Activated CD8-positive, alpha-beta memory T cell treated with anti-CD3 and anti-CD28 coated beads, Interleukin-2, amount 10 ng/mL, durations not matched to agents 7 days and 5 days (primary cell): Measurements from ENCODE around the gene CEBPG. TPM values are rescaled to one million over a fixed set of nuclear protein-coding genes. Genes with fewer than 3 reads are reported as not detected.

Experiments used
- ATAC-seq: fragments of 150-1000 bp; cut with Tn5 transposase; one replicate; pipeline ENCODE4 v1.10.0; 2021; ENCODE audit warnings: moderate library complexity
- CTCF ChIA-PET: fragments of 350-600 bp; sonication (Branson Sonifier 250); formaldehyde crosslinking; loops from one replicate; lab custom pipeline; 2021; ENCODE audit warnings: antibody characterized with exemption; lab: Charles Lee
- DNase-seq: peaks from one replicate; pipeline ENCODE4 v3.0.0-alpha.2; 2020
- H3K27ac Mint-ChIP-seq: one replicate; pipeline ENCODE4 v1.8.0; 2021; ENCODE audit warnings: mild to moderate bottlenecking, mixed read lengths
- H3K27me3 Mint-ChIP-seq: one replicate; pipeline ENCODE4 v1.8.0; 2021; ENCODE audit warnings: mixed read lengths
- H3K36me3 Mint-ChIP-seq: one replicate; pipeline ENCODE4 v1.8.0; 2021; ENCODE audit warnings: mild to moderate bottlenecking, mixed read lengths
- H3K4me1 Mint-ChIP-seq: one replicate; pipeline ENCODE4 v1.8.0; 2021; ENCODE audit warnings: mixed read lengths
- H3K4me3 Mint-ChIP-seq: one replicate; pipeline ENCODE4 v1.8.0; 2021; ENCODE audit warnings: mild to moderate bottlenecking, moderate library complexity, mixed read lengths
- H3K9me3 Mint-ChIP-seq: one replicate; pipeline ENCODE4 v1.8.0; 2022; ENCODE audit warnings: low read depth, mixed read lengths
- total RNA-seq, 2 experiments: library from RNA; stranded (reverse); gene quantifications; one replicate each; pipeline ENCODE4 v1.2.3, GENCODE V29; 2021

The CEBPG gene
- total RNA-seq, 2 experiments from 2014 or later, result 22.2 to 27.1 TPM

DNA sequence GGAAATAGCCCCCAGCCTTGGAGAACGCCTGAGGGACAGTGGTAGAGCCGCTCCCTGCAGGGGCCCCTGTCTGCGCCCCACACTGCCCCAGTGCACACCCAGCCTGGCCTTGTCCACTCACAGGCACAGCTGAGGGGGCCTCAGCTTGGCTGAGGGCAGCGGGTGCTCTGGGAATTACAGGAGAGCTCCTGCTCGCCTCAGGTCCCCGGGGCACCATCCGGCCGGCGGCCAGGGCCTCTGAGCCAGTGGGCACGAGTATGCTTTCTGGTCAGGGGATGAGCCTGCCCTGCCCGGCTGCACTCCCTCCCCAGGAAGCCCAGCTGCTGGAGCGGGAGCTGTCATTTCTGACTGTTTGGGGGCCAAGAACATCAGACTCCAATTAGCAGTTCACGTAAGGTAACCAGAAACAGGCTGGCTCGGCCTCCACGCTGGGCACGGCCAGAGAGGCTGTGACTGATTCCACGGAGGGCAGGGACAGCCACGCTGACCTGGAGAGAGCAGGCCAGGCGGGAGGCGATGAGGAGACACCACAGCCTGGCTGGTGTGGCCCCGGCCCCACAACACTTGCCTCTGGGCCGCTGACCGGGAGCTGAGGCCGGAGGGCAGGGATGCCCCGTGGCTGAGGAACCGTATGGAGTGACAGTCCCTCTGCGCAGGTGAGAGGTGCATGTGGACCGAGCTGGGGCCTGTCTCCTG, 15.4 kb downstream of the CEBPG start:
- Mint-ChIP-seq H3K4me1 (no peaks in the 10 kb centered on the region), H3K36me3 (peaks cover under 1% of the 10 kb centered on the region), H3K4me3 (no peak overlapping the region), H3K27ac (no peak overlapping the region), H3K27me3 (no peaks in the 10 kb centered on the region), H3K9me3 (no peaks in the 10 kb centered on the region)
- DNase-seq, result no peak
- CTCF ChIA-PET, result interaction anchor here (1.2 kb wide), 1 partner anchor 18 kb away, joined by 3 read pairs; no protein-coding TSS in a partner anchor
- no peak for ATAC-seq

GRCh38 chr19:33389421-33390100, 16.1 kb downstream of the CEBPG start:
- no peak overlapping the region for H3K27ac Mint-ChIP-seq
- ATAC-seq (no peak), DNase-seq (no peak)
- no peaks in the 10 kb centered on the region for H3K9me3 Mint-ChIP-seq
- no peaks in the 10 kb centered on the region for H3K4me1 Mint-ChIP-seq
- CTCF ChIA-PET, result no interaction called here
- H3K27me3 Mint-ChIP-seq, result no peaks in the 10 kb centered on the region
- no peak overlapping the region for H3K4me3 Mint-ChIP-seq
- H3K36me3 Mint-ChIP-seq, result no peaks in the 10 kb centered on the region

DNA sequence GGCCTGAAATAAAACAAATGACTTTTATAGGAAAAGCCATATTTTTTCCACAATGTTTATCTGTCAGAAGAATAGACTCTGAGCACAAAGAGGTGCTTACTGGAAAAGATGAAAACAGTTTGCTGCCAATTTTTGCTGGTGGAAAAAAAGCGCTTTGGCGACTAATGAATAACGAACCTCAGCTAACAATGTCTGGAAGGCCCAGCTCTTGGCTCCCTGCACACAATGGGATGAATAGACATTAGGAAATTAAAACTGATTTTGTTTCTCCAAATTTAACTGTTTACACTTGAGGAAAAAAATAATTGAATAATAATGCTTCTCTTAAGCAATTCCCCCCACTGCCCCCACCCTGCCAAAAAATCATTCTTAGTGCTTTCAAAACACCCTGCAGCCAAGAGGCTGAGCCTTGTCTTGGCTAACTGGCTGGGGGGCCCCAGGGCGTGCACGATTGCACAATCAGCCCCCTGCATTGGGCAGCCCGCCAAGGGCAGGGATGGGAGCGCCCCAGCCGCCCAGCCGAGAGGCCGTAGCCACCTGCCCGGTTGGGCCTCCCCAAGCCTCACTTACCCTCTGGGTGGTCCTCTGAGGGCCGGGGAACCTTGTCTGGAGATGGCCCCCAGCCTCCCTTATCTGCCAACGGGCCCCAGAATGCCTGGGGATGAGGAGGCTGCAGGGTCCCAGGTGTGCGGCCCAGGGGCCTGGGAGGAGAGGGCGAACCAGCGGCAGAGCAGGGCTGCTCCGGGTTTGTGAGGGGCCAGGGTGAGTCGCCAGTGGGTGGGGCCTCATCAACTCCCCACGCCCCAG, 16.8 kb downstream of the CEBPG start:
- Mint-ChIP-seq H3K9me3 (no peaks in the 10 kb centered on the region), H3K27ac (no peak overlapping the region), H3K27me3 (no peaks in the 10 kb centered on the region), H3K4me3 (no peak overlapping the region), H3K36me3 (no peaks in the 10 kb centered on the region), H3K4me1 (no peaks in the 10 kb centered on the region)
- CTCF ChIA-PET, result no interaction called here
- DNase-seq (no peak), ATAC-seq (no peak)

DNA sequence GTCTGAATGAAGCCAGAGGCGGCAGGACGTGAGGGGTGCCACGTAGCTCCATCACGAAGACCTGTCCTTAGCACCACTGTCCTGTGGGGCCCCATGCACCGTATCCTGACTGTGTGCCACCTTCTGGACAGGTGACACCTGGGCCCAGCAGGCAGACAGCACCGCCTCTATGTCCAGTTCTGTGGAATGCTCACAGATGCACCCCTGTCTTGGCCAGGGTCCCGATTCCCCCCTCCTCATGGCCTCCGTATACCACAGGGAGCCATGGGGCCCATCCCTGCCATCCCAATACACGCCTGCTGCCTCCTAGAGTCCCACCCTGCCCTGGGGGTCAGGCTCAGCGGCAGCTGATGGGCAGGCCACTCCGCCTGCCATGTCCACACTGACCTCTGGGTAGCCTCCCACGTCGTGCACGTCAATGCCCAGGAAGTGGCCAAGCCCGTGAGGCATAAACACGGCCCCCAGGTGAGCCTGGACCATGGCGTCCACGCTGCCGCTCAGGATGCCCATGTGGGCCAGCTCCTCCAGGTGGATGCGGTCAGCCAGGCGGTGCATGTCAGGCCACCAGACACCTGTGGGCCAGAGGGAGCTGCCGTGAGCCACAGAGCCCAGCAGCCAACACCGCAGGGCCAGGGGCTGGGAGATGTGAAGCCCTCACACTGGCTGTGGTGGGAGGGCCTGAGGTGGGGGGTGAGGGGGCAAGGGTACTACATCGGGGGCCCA, 17.6 kb downstream of the CEBPG start:
- Mint-ChIP-seq H3K27ac (no peak overlapping the region), H3K4me1 (no peaks in the 10 kb centered on the region), H3K36me3 (no peaks in the 10 kb centered on the region), H3K4me3 (no peak overlapping the region), H3K27me3 (no peaks in the 10 kb centered on the region), H3K9me3 (no peaks in the 10 kb centered on the region)
- ATAC-seq, result no peak
- CTCF ChIA-PET, result no interaction called here
- DNase-seq, result no peak

DNA sequence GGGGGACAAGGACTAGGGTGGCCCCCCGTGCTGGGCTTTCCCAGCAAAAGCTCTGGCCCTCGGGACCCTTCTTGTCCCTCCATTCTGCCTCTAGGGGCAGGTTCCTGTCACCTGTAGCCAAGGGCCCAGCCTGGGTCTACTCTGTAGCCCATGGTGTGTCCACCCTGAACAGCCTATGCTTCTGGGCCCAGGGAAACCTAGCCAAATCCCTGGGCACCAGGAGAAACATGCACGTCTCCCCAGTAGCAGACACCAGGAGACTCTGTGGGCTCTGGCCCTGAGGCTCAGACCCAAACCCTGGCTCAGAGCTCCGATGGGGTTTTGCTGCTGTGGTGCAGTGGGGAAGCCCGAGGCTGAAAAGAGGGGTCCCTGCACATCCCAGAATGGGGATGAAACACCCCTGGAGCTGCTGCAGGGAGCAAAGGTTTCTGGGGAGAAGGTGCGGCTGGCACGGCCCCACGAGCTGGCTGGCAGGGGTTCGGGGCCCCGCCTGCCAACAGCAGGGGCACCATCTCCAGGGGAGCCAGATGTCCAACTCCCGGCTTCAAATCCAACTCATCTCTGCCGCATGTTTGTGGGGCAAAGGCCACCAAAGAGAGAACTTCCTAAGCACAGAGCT, 18.2 kb downstream of the CEBPG start:
- CTCF ChIA-PET, result interaction anchor here (1.1 to 1.4 kb wide), 2 partner anchors 15 to 156 kb away, joined by 3 read pairs; no protein-coding TSS in a partner anchor
- Mint-ChIP-seq H3K4me1 (no peaks in the 10 kb centered on the region), H3K4me3 (no peak overlapping the region), H3K9me3 (no peaks in the 10 kb centered on the region), H3K27ac (no peak overlapping the region), H3K36me3 (no peaks in the 10 kb centered on the region), H3K27me3 (no peaks in the 10 kb centered on the region)
- no peak for DNase-seq
- ATAC-seq, result no peak

- CTCF ChIA-PET, result interaction anchor here (1.1 to 1.4 kb wide), 2 partner anchors 14 to 156 kb away, joined by 3 read pairs; no protein-coding TSS in a partner anchor
- no peaks in the 10 kb centered on the region for H3K27me3 Mint-ChIP-seq
- H3K27ac Mint-ChIP-seq, result no peak overlapping the region
- ATAC-seq, result no peak
- no peaks in the 10 kb centered on the region for H3K4me1 Mint-ChIP-seq
- DNase-seq, result no peak
- H3K36me3 Mint-ChIP-seq, result no peaks in the 10 kb centered on the region
- no peaks in the 10 kb centered on the region for H3K9me3 Mint-ChIP-seq
- no peak overlapping the region for H3K4me3 Mint-ChIP-seq
These were observed 19.1 kb downstream of the CEBPG start for GRCh38 chr19:33392341-33393285.

DNA sequence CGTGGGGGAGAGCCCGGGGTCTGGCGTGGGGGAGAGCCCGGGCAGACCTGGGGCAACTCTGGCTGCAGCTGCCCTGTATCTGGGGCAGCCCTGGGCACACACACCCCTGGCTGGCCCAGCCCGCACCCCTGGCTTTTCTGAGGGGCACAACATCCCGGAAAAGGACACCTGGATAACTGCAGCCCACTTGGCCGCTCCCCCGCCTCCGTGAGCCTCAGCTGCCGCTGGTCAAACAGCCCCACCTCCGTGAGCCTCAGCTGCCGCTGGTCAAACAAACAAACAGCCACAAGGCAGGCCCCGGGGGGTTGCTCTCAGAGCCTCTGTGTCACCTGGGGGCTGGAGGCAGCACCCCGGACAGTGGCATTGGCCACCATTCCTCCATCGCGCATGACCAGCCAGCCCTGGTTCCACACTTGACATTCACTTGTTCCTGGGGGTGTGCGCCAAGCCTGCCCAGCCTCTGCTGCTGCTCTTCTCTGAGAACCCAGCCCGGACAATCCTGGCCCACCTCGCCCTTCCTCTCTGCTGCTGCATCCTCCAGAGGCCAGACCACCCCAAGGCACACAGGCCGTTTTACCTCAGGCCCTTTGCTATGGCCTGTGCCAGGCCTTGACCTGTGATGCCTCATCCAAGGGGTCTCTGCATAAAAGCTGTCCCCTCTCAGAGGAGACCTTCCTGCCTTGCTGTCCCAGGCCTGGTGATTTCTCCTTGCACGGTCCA, 19.9 kb downstream of the CEBPG start:
- ATAC-seq (no peak), DNase-seq (no peak)
- CTCF ChIA-PET, result interaction anchor here (0.7 kb wide), 1 partner anchor 13 kb away, joined by 4 read pairs; no protein-coding TSS in a partner anchor
- no peaks in the 10 kb centered on the region for H3K4me1 Mint-ChIP-seq
- H3K36me3 Mint-ChIP-seq, result no peaks in the 10 kb centered on the region
- H3K9me3 Mint-ChIP-seq, result no peaks in the 10 kb centered on the region
- no peak overlapping the region for H3K27ac Mint-ChIP-seq
- no peaks in the 10 kb centered on the region for H3K27me3 Mint-ChIP-seq
- H3K4me3 Mint-ChIP-seq, result no peak overlapping the region

- H3K36me3 Mint-ChIP-seq, result no peaks in the 10 kb centered on the region
- H3K27ac Mint-ChIP-seq, result no peak overlapping the region
- H3K9me3 Mint-ChIP-seq, result no peaks in the 10 kb centered on the region
- CTCF ChIA-PET, result interaction anchor here (0.6 to 0.7 kb wide), 2 partner anchors 12 to 178 kb away, joined by 3 to 4 read pairs; no protein-coding TSS in a partner anchor
- no peak for DNase-seq
- no peak for ATAC-seq
- H3K27me3 Mint-ChIP-seq, result no peaks in the 10 kb centered on the region
- H3K4me1 Mint-ChIP-seq, result no peaks in the 10 kb centered on the region
- no peak overlapping the region for H3K4me3 Mint-ChIP-seq
These were observed 20.7 kb downstream of the CEBPG start for GRCh38 chr19:33394006-33394722.

- Mint-ChIP-seq H3K27me3 (no peaks in the 10 kb centered on the region), H3K4me1 (no peaks in the 10 kb centered on the region), H3K9me3 (no peaks in the 10 kb centered on the region), H3K4me3 (no peak overlapping the region), H3K36me3 (no peaks in the 10 kb centered on the region), H3K27ac (no peak overlapping the region)
- no peak for DNase-seq
- CTCF ChIA-PET, result interaction anchor here (0.6 to 1.0 kb wide), 2 partner anchors 11 to 177 kb away, joined by 3 read pairs; no protein-coding TSS in a partner anchor
- ATAC-seq, result no peak
These were observed 21.4 kb downstream of the CEBPG start for GRCh38 chr19:33394723-33395560.
